Central memory CD8-positive, alpha-beta T cell (primary cell): ENCODE data around the gene SPACA7.

Experiments used
- ATAC-seq: fragments of 150-1000 bp; cut with Tn5 transposase; replicated peaks from 2 replicates; pipeline ENCODE4 v1.10.0; 2022; ENCODE audit warnings: mild to moderate bottlenecking, moderate FRiP score, moderate number of reproducible peaks; ENCODE audit not compliant: poor library complexity, severe bottlenecking; ENCODE audit errors: extremely low read depth
- DNase-seq, 2 donors: peaks; one replicate each; pipeline ENCODE4 v3.0.0; 2021; ENCODE audit warnings: low spot score in 2 of 2
- H3K27ac Mint-ChIP-seq: one replicate; pipeline ENCODE4 v1.8.0; 2022; ENCODE audit warnings: low read depth, mild to moderate bottlenecking, moderate library complexity, mixed read lengths
- H3K27me3 Mint-ChIP-seq: one replicate; pipeline ENCODE4 v1.8.0; 2022; ENCODE audit warnings: mixed read lengths
- H3K36me3 Mint-ChIP-seq: one replicate; pipeline ENCODE4 v1.8.0; 2022; ENCODE audit warnings: mild to moderate bottlenecking, moderate library complexity, mixed read lengths; ENCODE audit not compliant: insufficient read depth
- H3K4me1 Mint-ChIP-seq: one replicate; pipeline ENCODE4 v1.8.0; 2022; ENCODE audit warnings: mixed read lengths
- H3K4me3 Mint-ChIP-seq: one replicate; pipeline ENCODE4 v1.8.0; 2022; ENCODE audit warnings: mild to moderate bottlenecking, moderate library complexity, mixed read lengths
- H3K9me3 Mint-ChIP-seq: one replicate; pipeline ENCODE4 v1.8.0; 2022; ENCODE audit warnings: mixed read lengths

The SPACA7 gene

GRCh38 chr13:112341976-112342735 is 34.0 kb upstream of the SPACA7 start:
- DNase-seq, result no peak
- Mint-ChIP-seq H3K9me3 (peaks cover 4% of the 10 kb centered on the region), H3K4me3 (no peak overlapping the region), H3K4me1 (no peaks in the 10 kb centered on the region), H3K27ac (no peak overlapping the region), H3K27me3 (peaks cover 35% of the 10 kb centered on the region), H3K36me3 (no peaks in the 10 kb centered on the region)
- no peak for ATAC-seq

GRCh38 chr13:112342841-112343361 is 33.3 kb upstream of the SPACA7 start:
- no peaks in the 10 kb centered on the region for H3K36me3 Mint-ChIP-seq
- peaks cover 43% of the 10 kb centered on the region for H3K27me3 Mint-ChIP-seq
- H3K4me1 Mint-ChIP-seq, result no peaks in the 10 kb centered on the region
- no peaks in the 10 kb centered on the region for H3K9me3 Mint-ChIP-seq
- ATAC-seq (no peak), DNase-seq (no peak)
- no peak overlapping the region for H3K4me3 Mint-ChIP-seq
- H3K27ac Mint-ChIP-seq, result no peak overlapping the region

GRCh38 chr13:112343591-112343990 is 32.6 kb upstream of the SPACA7 start:
- peaks cover 50% of the 10 kb centered on the region for H3K27me3 Mint-ChIP-seq
- no peaks in the 10 kb centered on the region for H3K36me3 Mint-ChIP-seq
- H3K4me3 Mint-ChIP-seq, result no peak overlapping the region
- no peaks in the 10 kb centered on the region for H3K4me1 Mint-ChIP-seq
- no peaks in the 10 kb centered on the region for H3K9me3 Mint-ChIP-seq
- no peak overlapping the region for H3K27ac Mint-ChIP-seq
- ATAC-seq, result no peak
- no peak for DNase-seq

- Mint-ChIP-seq H3K27me3 (peaks cover 57% of the 10 kb centered on the region), H3K4me3 (no peak overlapping the region), H3K36me3 (no peaks in the 10 kb centered on the region), H3K4me1 (no peaks in the 10 kb centered on the region), H3K9me3 (no peaks in the 10 kb centered on the region), H3K27ac (no peak overlapping the region)
- ATAC-seq (no peak), DNase-seq (no peak)
These were observed 30.4 kb upstream of the SPACA7 start for GRCh38 chr13:112345826-112346172.

- no peaks in the 10 kb centered on the region for H3K4me1 Mint-ChIP-seq
- H3K9me3 Mint-ChIP-seq, result no peaks in the 10 kb centered on the region
- no peak overlapping the region for H3K27ac Mint-ChIP-seq
- H3K4me3 Mint-ChIP-seq, result no peak overlapping the region
- DNase-seq (no peak), ATAC-seq (no peak)
- H3K36me3 Mint-ChIP-seq, result no peaks in the 10 kb centered on the region
- peaks cover 57% of the 10 kb centered on the region for H3K27me3 Mint-ChIP-seq
These were observed 29.8 kb upstream of the SPACA7 start for GRCh38 chr13:112346173-112346898.

- Mint-ChIP-seq H3K4me3 (no peak overlapping the region), H3K4me1 (no peaks in the 10 kb centered on the region), H3K27me3 (peaks cover 57% of the 10 kb centered on the region), H3K36me3 (no peaks in the 10 kb centered on the region), H3K9me3 (no peaks in the 10 kb centered on the region), H3K27ac (no peak overlapping the region)
- no peak for ATAC-seq
- no peak for DNase-seq
These were observed 29.3 kb upstream of the SPACA7 start for GRCh38 chr13:112346899-112347229.

- H3K4me1 Mint-ChIP-seq, result no peaks in the 10 kb centered on the region
- no peak overlapping the region for H3K27ac Mint-ChIP-seq
- ATAC-seq (no peak), DNase-seq (no peak)
- no peak overlapping the region for H3K4me3 Mint-ChIP-seq
- H3K36me3 Mint-ChIP-seq, result no peaks in the 10 kb centered on the region
- H3K9me3 Mint-ChIP-seq, result no peaks in the 10 kb centered on the region
- H3K27me3 Mint-ChIP-seq, result peaks cover 57% of the 10 kb centered on the region
These were observed 28.2 kb upstream of the SPACA7 start for GRCh38 chr13:112347986-112348385.

- H3K4me1 Mint-ChIP-seq, result no peaks in the 10 kb centered on the region
- H3K9me3 Mint-ChIP-seq, result no peaks in the 10 kb centered on the region
- peaks cover 55% of the 10 kb centered on the region for H3K27me3 Mint-ChIP-seq
- H3K36me3 Mint-ChIP-seq, result no peaks in the 10 kb centered on the region
- ATAC-seq, result no peak
- no peak overlapping the region for H3K27ac Mint-ChIP-seq
- H3K4me3 Mint-ChIP-seq, result no peak overlapping the region
- DNase-seq, result no peak
These were observed 27.4 kb upstream of the SPACA7 start for GRCh38 chr13:112348642-112349345.

GRCh38 chr13:112349681-112350080 is 26.5 kb upstream of the SPACA7 start:
- ATAC-seq, result no peak
- Mint-ChIP-seq H3K27ac (no peak overlapping the region), H3K9me3 (no peaks in the 10 kb centered on the region), H3K4me1 (no peaks in the 10 kb centered on the region), H3K36me3 (no peaks in the 10 kb centered on the region), H3K4me3 (no peak overlapping the region), H3K27me3 (peaks cover 46% of the 10 kb centered on the region)
- no peak for DNase-seq

GRCh38 chr13:112350300-112350699 is 25.9 kb upstream of the SPACA7 start:
- no peaks in the 10 kb centered on the region for H3K9me3 Mint-ChIP-seq
- no peak overlapping the region for H3K4me3 Mint-ChIP-seq
- no peaks in the 10 kb centered on the region for H3K36me3 Mint-ChIP-seq
- no peaks in the 10 kb centered on the region for H3K4me1 Mint-ChIP-seq
- H3K27ac Mint-ChIP-seq, result no peak overlapping the region
- no peak for DNase-seq
- ATAC-seq, result no peak
- H3K27me3 Mint-ChIP-seq, result peaks cover 40% of the 10 kb centered on the region

- H3K4me3 Mint-ChIP-seq, result no peak overlapping the region
- peaks cover 25% of the 10 kb centered on the region for H3K27me3 Mint-ChIP-seq
- H3K36me3 Mint-ChIP-seq, result no peaks in the 10 kb centered on the region
- no peaks in the 10 kb centered on the region for H3K4me1 Mint-ChIP-seq
- H3K27ac Mint-ChIP-seq, result no peak overlapping the region
- ATAC-seq (no peak), DNase-seq (no peak)
- H3K9me3 Mint-ChIP-seq, result no peaks in the 10 kb centered on the region
These were observed 24.3 kb upstream of the SPACA7 start for GRCh38 chr13:112351825-112352224.

GRCh38 chr13:112353856-112354255 is 22.3 kb upstream of the SPACA7 start:
- Mint-ChIP-seq H3K36me3 (no peaks in the 10 kb centered on the region), H3K27ac (no peak overlapping the region), H3K4me3 (no peak overlapping the region), H3K27me3 (peaks cover 5% of the 10 kb centered on the region), H3K4me1 (no peaks in the 10 kb centered on the region), H3K9me3 (peaks cover 8% of the 10 kb centered on the region)
- ATAC-seq (no peak), DNase-seq (no peak)
